Endothelial cell of umbilical vein (primary cell): ENCODE results near the gene OR1E2.

Experiments
- EZH2 ChIP-seq: IDR thresholded peaks from 2 replicates; pipeline ENCODE4 v1.6.1; 2012; ENCODE audit warnings: borderline replicate concordance, low read depth, mild to moderate bottlenecking, moderate library complexity, low read length, inconsistent platforms; ENCODE audit not compliant: severe bottlenecking
- FOS ChIP-seq: IDR thresholded peaks from 2 replicates; pipeline ENCODE4 v1.6.1; 2011; ENCODE audit warnings: mild to moderate bottlenecking, low read length, moderate library complexity, borderline replicate concordance; ENCODE audit not compliant: insufficient read depth
- GATA2 ChIP-seq: IDR thresholded peaks from 2 replicates; pipeline ENCODE4 v1.7.0; 2011; ENCODE audit warnings: low read depth, mild to moderate bottlenecking, moderate library complexity, mixed read lengths, low read length; ENCODE audit not compliant: insufficient read length, insufficient read depth
- JUN ChIP-seq: IDR thresholded peaks from 2 replicates; pipeline ENCODE4 v1.6.1; 2011; ENCODE audit warnings: borderline replicate concordance, low read depth; ENCODE audit not compliant: insufficient read length, insufficient read depth
- MYC ChIP-seq: IDR thresholded peaks from one replicate; pipeline ENCODE4 v1.6.1; 2011; ENCODE audit warnings: mild to moderate bottlenecking, low read depth, low read length
- POLR2A ChIP-seq: IDR thresholded peaks from 2 replicates; pipeline ENCODE4 v1.6.1; 2012; ENCODE audit warnings: low read depth, mild to moderate bottlenecking, control low read depth, low read length
- POLR2AphosphoS5 ChIP-seq: IDR thresholded peaks from 2 replicates; pipeline ENCODE4 v1.6.1; 2012; ENCODE audit warnings: low read depth, mild to moderate bottlenecking, control low read depth, low read length, moderate library complexity; ENCODE audit not compliant: insufficient read depth
- TF ChIP-seq, protein P1 (sequence below), 2 donors: IDR thresholded peaks; 1 replicate in 1 of 2; 2 replicates in 1 of 2; pipeline ENCODE4 v1.5.1; 2011; ENCODE audit warnings: low read length in 2 of 2, mild to moderate bottlenecking in 2 of 2, moderate library complexity in 2 of 2, control low read depth in 1 of 2, inconsistent platforms in 1 of 2, low read depth in 1 of 2; ENCODE audit not compliant: insufficient read depth in 1 of 2; ENCODE audit errors: extremely low read depth in 1 of 2
- TF ChIP-seq, protein P2 (sequence below): IDR thresholded peaks from 2 replicates; pipeline ENCODE4 v1.6.1; 2011; ENCODE audit not compliant: insufficient read depth, insufficient read length

DNA sequence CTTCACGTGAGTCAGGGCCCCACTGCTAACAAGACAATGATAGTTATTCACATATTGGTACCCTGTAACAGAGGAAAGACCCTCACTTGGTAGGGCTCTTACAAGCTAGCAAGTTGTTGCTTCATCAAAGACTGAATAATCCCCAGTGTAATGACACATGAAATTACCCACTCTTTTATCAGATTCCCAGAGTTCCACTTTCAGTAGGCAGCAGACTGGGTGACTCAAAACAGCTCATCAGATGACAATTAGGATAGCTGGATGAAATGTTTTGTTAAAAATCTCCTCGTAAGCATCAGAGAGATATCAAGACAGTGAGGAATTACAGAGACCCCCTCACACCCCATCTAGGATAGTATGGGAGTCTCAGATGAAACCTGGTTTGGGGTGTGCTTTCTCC lies 6.8 kb upstream of the OR1E2 start:
- TF ChIP-seq, protein P1, sequence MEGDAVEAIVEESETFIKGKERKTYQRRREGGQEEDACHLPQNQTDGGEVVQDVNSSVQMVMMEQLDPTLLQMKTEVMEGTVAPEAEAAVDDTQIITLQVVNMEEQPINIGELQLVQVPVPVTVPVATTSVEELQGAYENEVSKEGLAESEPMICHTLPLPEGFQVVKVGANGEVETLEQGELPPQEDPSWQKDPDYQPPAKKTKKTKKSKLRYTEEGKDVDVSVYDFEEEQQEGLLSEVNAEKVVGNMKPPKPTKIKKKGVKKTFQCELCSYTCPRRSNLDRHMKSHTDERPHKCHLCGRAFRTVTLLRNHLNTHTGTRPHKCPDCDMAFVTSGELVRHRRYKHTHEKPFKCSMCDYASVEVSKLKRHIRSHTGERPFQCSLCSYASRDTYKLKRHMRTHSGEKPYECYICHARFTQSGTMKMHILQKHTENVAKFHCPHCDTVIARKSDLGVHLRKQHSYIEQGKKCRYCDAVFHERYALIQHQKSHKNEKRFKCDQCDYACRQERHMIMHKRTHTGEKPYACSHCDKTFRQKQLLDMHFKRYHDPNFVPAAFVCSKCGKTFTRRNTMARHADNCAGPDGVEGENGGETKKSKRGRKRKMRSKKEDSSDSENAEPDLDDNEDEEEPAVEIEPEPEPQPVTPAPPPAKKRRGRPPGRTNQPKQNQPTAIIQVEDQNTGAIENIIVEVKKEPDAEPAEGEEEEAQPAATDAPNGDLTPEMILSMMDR (IDR thresholded peaks at IDR 0.05; ENCODE audit: extremely low read depth in 1 of 2, insufficient read depth in 1 of 2, low read depth in 1 of 2, low read length in 2 of 2), result no peak
- TF ChIP-seq POLR2A (no peak), EZH2 (no peak), POLR2AphosphoS5 (no peak), MYC (no peak), JUN (no peak), GATA2 (no peak), FOS (no peak)
- TF ChIP-seq, protein P2, sequence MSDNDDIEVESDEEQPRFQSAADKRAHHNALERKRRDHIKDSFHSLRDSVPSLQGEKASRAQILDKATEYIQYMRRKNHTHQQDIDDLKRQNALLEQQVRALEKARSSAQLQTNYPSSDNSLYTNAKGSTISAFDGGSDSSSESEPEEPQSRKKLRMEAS, result no peak
